Mesenchymal stem cell (in vitro differentiated cells and primary cell): ENCODE measurements around the gene RHBDF1.

ENCODE experiments used
- DNase-seq: peaks from one replicate; pipeline ENCODE4 v3.0.0-alpha.2; 2013
- H2AFZ ChIP-seq: one replicate; pipeline ENCODE4 v1.6.1; 2013; ENCODE audit warnings: low read depth, mild to moderate bottlenecking, control low read depth, inconsistent platforms, low read length, moderate library complexity
- H2AK5ac ChIP-seq: 2 replicates; pipeline ENCODE4 v1.6.1; 2013; ENCODE audit warnings: low read length, moderate library complexity, mild to moderate bottlenecking, inconsistent platforms; ENCODE audit not compliant: severe bottlenecking
- H2BK120ac ChIP-seq: one replicate; pipeline ENCODE4 v1.6.1; 2013; ENCODE audit warnings: low read depth, mild to moderate bottlenecking, inconsistent platforms, low read length, moderate library complexity
- H2BK12ac ChIP-seq, 2 experiments: one replicate each; pipeline ENCODE4 v1.6.1; 2013; ENCODE audit warnings: inconsistent platforms in 2 of 2, low read length in 2 of 2, mild to moderate bottlenecking in 2 of 2, moderate library complexity in 2 of 2, control low read depth in 1 of 2
- H2BK15ac ChIP-seq: one replicate; pipeline ENCODE4 v1.6.1; 2013; ENCODE audit warnings: mild to moderate bottlenecking, low read depth, inconsistent platforms; ENCODE audit not compliant: poor library complexity, severe bottlenecking
- H2BK5ac ChIP-seq: 2 replicates; pipeline ENCODE4 v1.6.1; 2013; ENCODE audit warnings: low read depth, mild to moderate bottlenecking, low read length, control low read depth, inconsistent platforms; ENCODE audit not compliant: poor library complexity, severe bottlenecking
- H3K14ac ChIP-seq, 2 experiments: one replicate each; pipeline ENCODE4 v1.6.1; 2013; ENCODE audit warnings: inconsistent platforms in 2 of 2, low read length in 2 of 2, control low read depth in 1 of 2, mild to moderate bottlenecking in 1 of 2, moderate library complexity in 1 of 2
- H3K18ac ChIP-seq, 2 experiments: one replicate each; pipeline ENCODE4 v1.6.1; 2013; ENCODE audit warnings: inconsistent platforms in 2 of 2, low read length in 2 of 2, control low read depth in 1 of 2, low read depth in 1 of 2, mild to moderate bottlenecking in 1 of 2
- H3K23ac ChIP-seq, 2 experiments: one replicate each; pipeline ENCODE4 v1.6.1; 2013; ENCODE audit warnings: inconsistent platforms in 2 of 2, low read length in 2 of 2, mild to moderate bottlenecking in 2 of 2, moderate library complexity in 2 of 2, control low read depth in 1 of 2
- H3K27ac ChIP-seq: 2 replicates; pipeline ENCODE4 v1.5.1; 2013; ENCODE audit warnings: mild to moderate bottlenecking, moderate library complexity, low read length, control low read depth, inconsistent platforms; ENCODE audit not compliant: poor library complexity, severe bottlenecking
- H3K27me3 ChIP-seq, 2 experiments: 2 replicates each; pipeline versions ENCODE4 v1.6.1 to v1.7.0; 2013; ENCODE audit warnings: low read length in 2 of 2, mild to moderate bottlenecking in 2 of 2, moderate library complexity in 2 of 2, control low read depth in 1 of 2, inconsistent platforms in 1 of 2; ENCODE audit not compliant: control insufficient read depth in 1 of 2, insufficient read depth in 1 of 2
- H3K36me3 ChIP-seq, 2 experiments: 2 replicates each; pipeline versions ENCODE4 v1.6.1 to v1.7.0; 2013; ENCODE audit warnings: low read length in 2 of 2, control low read depth in 1 of 2, inconsistent platforms in 1 of 2, low read depth in 1 of 2, mild to moderate bottlenecking in 1 of 2; ENCODE audit not compliant: insufficient read depth in 2 of 2, control insufficient read depth in 1 of 2
- H3K4ac ChIP-seq, 2 experiments: one replicate each; pipeline ENCODE4 v1.6.1; 2013; ENCODE audit warnings: inconsistent platforms in 2 of 2, low read length in 2 of 2, mild to moderate bottlenecking in 2 of 2, moderate library complexity in 2 of 2, control low read depth in 1 of 2, low read depth in 1 of 2
- H3K4me1 ChIP-seq: 2 replicates; pipeline ENCODE4 v1.6.1; 2013; ENCODE audit warnings: low read depth, low read length, control low read depth; ENCODE audit not compliant: control insufficient read depth, insufficient read depth
- H3K4me2 ChIP-seq: 2 replicates; pipeline ENCODE4 v1.6.1; 2013; ENCODE audit warnings: low read length, mild to moderate bottlenecking, inconsistent platforms; ENCODE audit not compliant: poor library complexity, severe bottlenecking
- H3K4me3 ChIP-seq, 2 experiments: 2 replicates each; pipeline versions ENCODE4 v1.5.1 to v1.7.0; 2013; ENCODE audit warnings: low read length in 2 of 2, mild to moderate bottlenecking in 2 of 2, control low read depth in 1 of 2, low read depth in 1 of 2; ENCODE audit not compliant: insufficient read depth in 1 of 2
- H3K79me1 ChIP-seq: replicated peaks from 2 replicates; pipeline ENCODE4 v1.6.1; 2013; ENCODE audit warnings: mild to moderate bottlenecking, control low read depth, low read length, inconsistent platforms; ENCODE audit not compliant: poor library complexity, severe bottlenecking
- H3K9ac ChIP-seq: 2 replicates; pipeline ENCODE4 v1.7.0; 2013; ENCODE audit warnings: mild to moderate bottlenecking, low read length, moderate library complexity
- H3K9me3 ChIP-seq: 2 replicates; pipeline ENCODE4 v1.7.0; 2013; ENCODE audit warnings: mild to moderate bottlenecking, low read length; ENCODE audit not compliant: control insufficient read depth
- H4K8ac ChIP-seq: one replicate; pipeline ENCODE4 v1.6.1; 2013; ENCODE audit warnings: inconsistent platforms, mild to moderate bottlenecking, low read length, moderate library complexity
- H4K91ac ChIP-seq: one replicate; pipeline ENCODE4 v1.6.1; 2013; ENCODE audit warnings: mild to moderate bottlenecking, low read length, inconsistent platforms
- WGBS: methylation state at CpG from one replicate; pipeline ENCODE4 v1.1.7; 2013; ENCODE audit warnings: mixed read lengths; 5-methylcytosine and 5-hydroxymethylcytosine counted together

Gene RHBDF1

GRCh38 chr16:112153-112840, 39.9 kb upstream of the RHBDF1 start:
- H4K91ac ChIP-seq: no peak overlapping the region
- H3K18ac ChIP-seq: no peak overlapping the region
- no peak overlapping the region for H2BK12ac ChIP-seq
- no peak overlapping the region for H2AK5ac ChIP-seq
- H3K4ac ChIP-seq: no peak overlapping the region
- H3K4me1 ChIP-seq: peaks cover 17% of the 10 kb centered on the region
- H2BK120ac ChIP-seq: no peak overlapping the region
- DNase-seq: no peak
- H3K14ac ChIP-seq: no peak overlapping the region
- H2BK5ac ChIP-seq: no peak overlapping the region
- no peaks in the 10 kb centered on the region for H3K27me3 ChIP-seq
- 99% methylated on average over 21 of the region's 21 CpGs for WGBS
- H3K9me3 ChIP-seq: no peaks in the 10 kb centered on the region
- no peak overlapping the region for H3K27ac ChIP-seq
- H3K23ac ChIP-seq: no peak overlapping the region
- H3K79me1 ChIP-seq: peaks cover 9% of the 10 kb centered on the region
- H3K4me2 ChIP-seq: no peak overlapping the region
- peak overlapping the region; percentile 49 for H3K9ac ChIP-seq
- H3K36me3 ChIP-seq: peaks cover 47 to 71% of the 10 kb centered on the region in 2 experiments
- no peak overlapping the region for H2BK15ac ChIP-seq
- H2AFZ ChIP-seq: no peak overlapping the region
- H4K8ac ChIP-seq: no peak overlapping the region
- no peak overlapping the region for H3K4me3 ChIP-seq

DNA sequence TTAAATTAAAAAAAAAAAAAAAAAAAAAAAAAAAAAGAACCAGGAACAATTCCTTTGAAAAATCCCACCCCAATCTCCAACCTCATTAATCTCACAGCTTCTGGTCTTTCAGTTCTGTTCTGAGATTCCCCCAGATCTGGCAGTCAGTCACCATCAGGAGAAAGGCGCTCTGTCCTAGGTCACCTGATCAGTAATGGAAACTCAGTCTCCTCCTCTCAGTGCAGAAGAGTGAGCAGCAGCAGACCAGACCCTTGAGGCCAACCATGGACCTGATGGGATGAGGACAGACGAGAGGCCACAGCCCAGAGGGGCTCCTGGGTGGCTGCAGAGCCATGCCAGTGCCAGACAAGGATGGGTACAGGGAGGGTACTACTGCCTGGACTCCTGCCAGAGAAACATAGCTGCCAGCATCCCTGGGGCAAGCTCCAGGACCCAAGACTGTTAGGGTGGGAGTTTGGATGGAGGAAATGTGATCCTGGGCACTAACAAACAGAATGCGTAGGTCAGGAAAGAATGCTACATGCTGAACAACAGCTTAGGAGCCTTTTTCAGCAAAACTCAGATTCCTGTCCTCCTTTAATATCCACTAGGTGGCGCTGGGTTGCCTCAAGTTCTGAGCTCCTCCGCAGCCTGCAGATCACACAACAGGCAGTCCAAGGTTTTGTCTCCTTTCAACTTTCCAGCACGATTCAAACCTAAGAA, 34.3 kb upstream of the RHBDF1 start:
- H3K4ac ChIP-seq: no peak overlapping the region
- 26% methylated on average over 6 of the region's 6 CpGs for WGBS
- H3K9me3 ChIP-seq: no peaks in the 10 kb centered on the region
- no peak overlapping the region for H4K91ac ChIP-seq
- peaks cover 9% of the 10 kb centered on the region for H3K79me1 ChIP-seq
- no peak overlapping the region for H2BK5ac ChIP-seq
- peak overlapping the region; percentile 1 for H4K8ac ChIP-seq
- no peak overlapping the region for H3K14ac ChIP-seq
- no peak overlapping the region for H3K4me2 ChIP-seq
- H2AK5ac ChIP-seq: peak overlapping the region; percentile 18
- no peak overlapping the region for H2BK15ac ChIP-seq
- no peak overlapping the region for H2AFZ ChIP-seq
- no peak overlapping the region for H3K27ac ChIP-seq
- H3K27me3 ChIP-seq: no peaks in the 10 kb centered on the region
- no peak overlapping the region for H3K23ac ChIP-seq
- no peak overlapping the region for H2BK12ac ChIP-seq
- H3K4me3 ChIP-seq: no peak overlapping the region
- peaks cover 7% of the 10 kb centered on the region for H3K4me1 ChIP-seq
- peak overlapping the region; percentile 36 for H3K9ac ChIP-seq
- H2BK120ac ChIP-seq: no peak overlapping the region
- peak; percentile 79 for DNase-seq
- peaks cover 52 to 62% of the 10 kb centered on the region in 2 experiments for H3K36me3 ChIP-seq
- no peak overlapping the region for H3K18ac ChIP-seq

DNA sequence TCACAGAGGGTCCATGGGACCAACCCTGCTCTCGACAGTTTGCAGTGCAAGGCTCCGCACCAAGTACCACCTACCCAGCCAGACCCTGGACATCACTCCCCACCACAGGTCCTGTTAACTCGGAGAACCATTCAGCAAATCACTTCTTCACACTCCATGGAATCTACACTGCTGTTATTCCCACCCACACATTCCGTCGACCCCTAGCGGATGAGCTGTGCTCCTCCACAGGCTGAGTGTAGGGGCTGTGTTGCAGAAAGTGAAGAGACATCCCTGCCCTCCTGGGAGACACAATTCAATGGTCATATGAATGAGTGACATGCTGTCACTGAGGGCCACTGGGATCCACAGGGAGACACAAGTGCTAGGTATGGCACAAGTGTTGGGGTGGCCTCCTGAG, 33.1 kb upstream of the RHBDF1 start:
- no peak overlapping the region for H4K8ac ChIP-seq
- no peak overlapping the region for H3K4me2 ChIP-seq
- no peak overlapping the region for H3K9ac ChIP-seq
- no peak overlapping the region for H2AFZ ChIP-seq
- no peaks in the 10 kb centered on the region for H3K9me3 ChIP-seq
- DNase-seq: no peak
- peaks cover 11% of the 10 kb centered on the region for H3K4me1 ChIP-seq
- no peak overlapping the region for H2BK15ac ChIP-seq
- H3K27me3 ChIP-seq: no peaks in the 10 kb centered on the region
- H3K4me3 ChIP-seq: no peak overlapping the region
- H3K36me3 ChIP-seq: peaks cover 54 to 59% of the 10 kb centered on the region in 2 experiments
- no peak overlapping the region for H3K14ac ChIP-seq
- no peak overlapping the region for H2AK5ac ChIP-seq
- H3K27ac ChIP-seq: no peak overlapping the region
- H3K23ac ChIP-seq: no peak overlapping the region
- H2BK12ac ChIP-seq: no peak overlapping the region
- no peak overlapping the region for H2BK120ac ChIP-seq
- H4K91ac ChIP-seq: no peak overlapping the region
- WGBS: 89% methylated on average over 6 of the region's 6 CpGs
- peaks cover 9% of the 10 kb centered on the region for H3K79me1 ChIP-seq
- H2BK5ac ChIP-seq: no peak overlapping the region
- H3K18ac ChIP-seq: no peak overlapping the region
- H3K4ac ChIP-seq: no peak overlapping the region

DNA sequence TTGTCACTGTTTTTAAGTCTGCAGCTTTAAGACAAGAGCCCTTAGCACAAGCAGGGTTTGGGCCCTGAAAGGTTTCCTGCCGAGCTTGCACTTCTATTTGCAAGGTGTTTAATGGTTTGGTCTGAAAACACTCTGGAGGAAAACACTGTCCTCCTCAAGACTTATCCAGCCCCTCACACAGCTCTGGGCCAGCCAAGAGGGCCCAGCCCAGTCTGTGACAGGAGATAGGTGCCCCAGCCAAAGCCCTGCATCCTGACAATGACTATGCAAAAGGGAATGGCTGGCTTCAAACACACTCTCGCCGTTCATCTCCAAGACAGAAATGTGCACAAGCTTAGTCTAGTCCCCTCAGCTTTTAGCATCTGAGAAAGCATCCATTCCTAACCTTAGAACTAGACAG, 32.5 kb upstream of the RHBDF1 start:
- H2BK5ac ChIP-seq: no peak overlapping the region
- no peak overlapping the region for H2BK15ac ChIP-seq

More for the DNA sequence above, 32.5 kb upstream of the RHBDF1 start:
- peaks cover 52 to 58% of the 10 kb centered on the region in 2 experiments for H3K36me3 ChIP-seq
- H3K18ac ChIP-seq: no peak overlapping the region
- 90% methylated on average over 2 of the region's 3 CpGs for WGBS
- no peak overlapping the region for H3K23ac ChIP-seq
- no peaks in the 10 kb centered on the region for H3K9me3 ChIP-seq
- no peak overlapping the region for H2AFZ ChIP-seq
- H3K27ac ChIP-seq: no peak overlapping the region
- peaks cover 11% of the 10 kb centered on the region for H3K4me1 ChIP-seq
- H3K9ac ChIP-seq: no peak overlapping the region
- no peaks in the 10 kb centered on the region for H3K27me3 ChIP-seq
- no peak overlapping the region for H4K8ac ChIP-seq
- H3K79me1 ChIP-seq: peaks cover 7% of the 10 kb centered on the region
- H4K91ac ChIP-seq: no peak overlapping the region
- H3K4me3 ChIP-seq: no peak overlapping the region
- DNase-seq: no peak
- no peak overlapping the region for H3K4ac ChIP-seq
- H3K4me2 ChIP-seq: no peak overlapping the region
- H2BK12ac ChIP-seq: no peak overlapping the region
- no peak overlapping the region for H2AK5ac ChIP-seq
- H2BK120ac ChIP-seq: no peak overlapping the region
- H3K14ac ChIP-seq: no peak overlapping the region
